ENCODE results near the gene MYL9.

MYL9 gene

DNA sequence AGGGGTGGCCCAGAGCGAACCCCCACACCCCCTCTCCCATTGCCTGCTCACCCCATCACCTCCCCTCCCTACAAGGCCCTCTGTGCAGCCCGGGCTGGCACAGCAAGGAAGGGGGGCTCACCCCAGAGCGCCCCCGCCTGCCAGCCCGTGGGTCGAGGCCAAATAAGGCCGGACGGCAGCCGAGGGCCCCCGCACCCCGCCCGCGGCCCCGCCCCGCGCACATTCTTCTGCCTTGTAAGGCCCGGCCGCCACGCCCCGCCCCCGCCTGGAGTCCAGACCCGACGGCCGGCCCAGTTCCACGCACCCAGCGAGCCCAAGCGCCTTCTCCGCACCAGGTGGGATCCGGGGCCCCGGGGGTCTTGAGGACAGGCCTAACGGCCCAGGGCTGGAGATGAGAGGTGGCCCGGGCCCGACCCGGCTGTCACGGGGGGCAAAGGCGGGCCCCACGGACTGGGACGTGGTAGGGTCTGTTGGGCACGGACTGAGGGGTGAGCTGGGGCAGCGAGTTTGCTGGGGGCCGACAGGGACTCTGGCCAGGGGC lies at the start of gene MYL9:
MYL9 (plus strand) TSS at position 293 of the 541 bp plus-strand sequence. CDS start 3,366 bp downstream, outside the sequence.
- ATAC-seq = peak; percentile 15
- H3K27ac Mint-ChIP-seq = no peak within 1 kb of the TSS
- H3K4me3 Mint-ChIP-seq = no peak within 1 kb of the TSS
- peaks cover 3% of the 10 kb centered on the region for H3K4me1 Mint-ChIP-seq
- DNase-seq = peak; percentile 20
- H3K27me3 Mint-ChIP-seq = no peaks in the 10 kb centered on the region
- H3K9me3 Mint-ChIP-seq = no peaks in the 10 kb centered on the region
- H3K36me3 Mint-ChIP-seq (ENCODE audit: low read depth) = no peaks in the 10 kb centered on the region

DNA sequence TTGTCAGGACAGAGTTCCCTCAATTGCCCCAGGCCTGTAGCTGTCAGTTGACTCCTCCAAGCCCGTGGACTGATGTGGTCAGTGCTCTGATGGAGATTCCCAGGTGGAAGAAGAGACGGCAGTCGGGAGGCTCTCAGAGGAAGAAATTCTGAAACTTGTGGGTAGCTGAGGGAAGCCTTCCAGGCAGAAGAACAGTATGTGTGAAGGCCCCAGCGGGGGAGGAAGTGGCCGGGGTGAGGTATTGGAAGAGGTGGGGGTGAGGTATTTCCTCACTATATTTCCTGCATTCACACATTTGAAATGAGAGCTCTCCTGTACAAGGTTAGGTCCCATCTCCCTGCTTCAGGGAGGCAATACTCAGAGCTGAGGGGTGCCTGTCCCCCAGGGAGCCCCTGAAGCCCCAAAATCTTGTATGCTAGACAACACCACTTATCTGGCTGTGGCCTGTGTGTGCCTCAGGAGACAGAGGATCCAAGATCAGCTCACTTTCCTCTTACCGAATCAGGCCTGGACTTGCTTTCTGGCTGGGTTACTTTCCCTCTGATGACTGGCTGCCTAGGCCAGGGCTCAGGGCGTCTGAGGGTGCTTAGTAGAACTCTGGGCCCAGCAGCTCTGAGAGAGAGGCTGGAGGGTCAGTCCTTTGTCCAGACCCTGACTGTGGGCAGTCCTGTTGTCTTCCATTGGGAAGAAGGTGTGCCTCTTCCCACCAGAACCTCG lies 49.3 kb upstream of the MYL9 start:
- H3K4me3 Mint-ChIP-seq = peak overlapping the region; percentile 33

DNA sequence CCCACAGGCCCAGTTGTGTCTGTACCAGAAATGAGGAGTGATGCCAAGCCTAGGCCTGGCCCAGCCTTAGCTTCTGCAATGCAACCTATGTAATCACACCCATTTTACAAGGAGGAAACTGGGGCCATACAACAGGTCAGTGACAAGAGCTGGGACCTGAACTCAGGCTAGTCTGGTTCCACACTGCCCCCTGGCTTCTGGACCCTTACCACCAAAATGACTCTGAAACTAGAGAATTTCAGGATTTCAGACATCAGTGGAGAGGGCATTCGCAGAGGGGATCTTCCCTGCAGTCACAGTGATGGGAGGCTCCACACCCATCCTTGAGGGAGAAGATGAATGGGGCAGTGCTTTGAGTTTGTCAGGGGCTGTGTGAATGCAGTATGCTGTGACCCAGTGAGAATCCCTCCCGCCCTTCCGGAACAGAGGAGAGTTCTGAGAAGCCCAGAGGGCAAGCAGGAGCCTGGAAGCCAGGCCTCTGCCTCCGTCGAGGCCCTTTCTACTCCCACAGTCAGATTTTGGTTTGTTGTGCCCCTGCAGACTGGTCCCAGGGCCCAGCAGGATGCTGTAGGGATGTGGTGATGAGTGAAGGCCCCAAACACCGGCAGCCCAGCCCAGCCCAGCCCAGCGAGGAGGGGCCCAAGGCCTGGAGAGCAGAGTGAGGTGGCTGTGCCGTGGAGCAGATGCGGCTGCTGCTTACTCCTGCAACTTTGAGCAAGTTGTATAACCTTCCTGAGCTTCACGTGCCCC lies 48.1 kb upstream of the MYL9 start:
- Mint-ChIP-seq H3K4me3 (no peak overlapping the region), H3K27me3 (no peaks in the 10 kb centered on the region), H3K27ac (no peak overlapping the region), H3K4me1 (peaks cover 27% of the 10 kb centered on the region), H3K9me3 (no peaks in the 10 kb centered on the region), H3K36me3 (ENCODE audit: low read depth) (no peaks in the 10 kb centered on the region)
- ATAC-seq (no peak), DNase-seq (no peak)

More for the DNA sequence above, 49.3 kb upstream of the MYL9 start:
- peak overlapping the region; percentile 76 for H3K27ac Mint-ChIP-seq
- DNase-seq (peak; percentile 60), ATAC-seq (peak; percentile 90)
- no peaks in the 10 kb centered on the region for H3K9me3 Mint-ChIP-seq
- no peaks in the 10 kb centered on the region for H3K36me3 Mint-ChIP-seq (ENCODE audit: low read depth)
- H3K27me3 Mint-ChIP-seq = no peaks in the 10 kb centered on the region
- peaks cover 27% of the 10 kb centered on the region for H3K4me1 Mint-ChIP-seq

DNA sequence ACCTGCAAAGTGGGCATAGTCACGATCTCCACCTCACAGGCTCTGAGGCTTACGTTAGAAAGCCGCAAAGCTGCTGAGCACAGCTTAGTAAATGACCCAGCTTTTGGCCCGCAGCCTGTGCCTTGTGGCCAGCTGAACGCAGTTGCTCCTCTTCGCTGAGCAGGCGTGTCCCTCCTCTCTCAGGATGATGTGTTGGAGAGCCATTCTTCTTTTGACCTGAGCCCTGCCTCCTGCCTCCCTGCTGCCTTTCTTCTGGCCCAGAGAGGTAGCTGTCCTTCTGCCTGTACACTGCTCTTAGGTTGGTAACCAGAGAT lies 47.6 kb upstream of the MYL9 start:
- H3K4me1 Mint-ChIP-seq = peaks cover 27% of the 10 kb centered on the region
- H3K27ac Mint-ChIP-seq = no peak overlapping the region

DNA sequence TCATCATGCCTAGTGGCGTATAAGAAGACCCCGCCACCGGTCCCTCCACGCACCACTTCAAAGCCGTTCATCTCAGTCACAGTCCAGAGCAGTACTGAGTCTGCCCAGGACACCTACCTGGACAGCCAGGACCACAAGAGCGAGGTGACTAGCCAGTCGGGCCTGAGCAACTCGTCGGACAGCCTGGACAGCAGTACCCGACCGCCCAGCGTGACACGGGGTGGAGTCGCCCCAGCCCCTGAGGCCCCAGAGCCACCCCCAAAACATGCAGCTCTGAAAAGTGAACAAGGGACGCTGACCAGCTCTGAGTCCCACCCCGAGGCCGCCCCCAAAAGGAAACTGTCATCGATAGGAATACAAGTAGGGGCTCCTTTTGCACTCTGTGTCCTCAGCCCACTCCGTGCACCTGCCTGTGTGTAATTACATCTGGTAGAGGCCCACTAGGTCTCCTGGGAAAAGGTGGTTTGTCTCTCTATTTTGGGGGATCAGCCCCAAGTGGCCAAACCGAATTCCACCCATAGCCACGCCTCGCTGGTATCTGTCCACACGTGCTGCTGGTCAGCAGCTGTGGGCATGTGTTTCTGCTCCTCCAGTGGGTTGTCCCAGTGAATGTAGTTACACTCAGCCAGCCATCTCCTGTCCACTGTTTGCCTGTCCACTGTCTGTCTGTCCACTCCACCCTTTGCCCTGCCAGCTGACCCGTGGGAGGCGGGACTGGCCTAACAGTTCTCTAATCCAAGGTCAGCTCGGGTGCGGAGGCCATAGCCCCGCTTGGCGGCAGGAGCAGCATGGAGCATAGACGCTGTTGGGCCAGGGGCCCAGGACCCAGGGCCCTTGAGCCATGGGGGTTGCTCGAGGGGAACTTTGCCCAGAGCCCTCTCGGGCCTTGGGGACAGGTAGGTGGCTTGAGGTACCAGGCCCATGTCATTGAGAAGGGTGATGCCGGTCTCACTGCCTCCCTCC lies 44.3 kb upstream of the MYL9 start:
- Mint-ChIP-seq H3K4me3 (no peak overlapping the region), H3K9me3 (no peaks in the 10 kb centered on the region), H3K4me1 (peaks cover 21% of the 10 kb centered on the region), H3K27ac (no peak overlapping the region), H3K27me3 (no peaks in the 10 kb centered on the region), H3K36me3 (ENCODE audit: low read depth) (peaks cover 7% of the 10 kb centered on the region)
- DNase-seq = no peak
- no peak for ATAC-seq

More for the DNA sequence above, 47.6 kb upstream of the MYL9 start:
- Mint-ChIP-seq H3K36me3 (ENCODE audit: low read depth) (no peaks in the 10 kb centered on the region), H3K4me3 (no peak overlapping the region), H3K27me3 (no peaks in the 10 kb centered on the region), H3K9me3 (no peaks in the 10 kb centered on the region)
- DNase-seq (no peak), ATAC-seq (no peak)

DNA sequence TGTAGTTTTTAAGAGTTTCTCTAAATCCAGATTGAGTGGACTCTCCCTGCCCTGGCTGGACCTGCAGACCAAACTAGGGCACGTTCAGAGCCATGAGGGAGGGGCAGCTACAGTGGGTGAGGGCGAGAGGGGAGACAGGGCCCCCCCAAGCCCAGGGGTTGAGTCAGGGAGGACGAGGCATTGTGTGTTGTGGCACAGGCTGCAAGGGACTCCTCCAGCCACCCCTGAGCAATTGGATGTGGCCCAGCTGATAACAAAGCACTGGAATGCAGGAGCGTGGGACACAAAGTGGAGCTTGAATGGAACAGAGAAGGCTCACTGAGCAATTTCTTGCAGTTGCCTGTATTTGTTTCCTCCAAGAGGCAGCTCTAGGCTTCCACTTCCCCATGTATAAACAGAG lies 43.5 kb upstream of the MYL9 start:
- H3K27me3 Mint-ChIP-seq = no peaks in the 10 kb centered on the region
- DNase-seq = no peak

DNA sequence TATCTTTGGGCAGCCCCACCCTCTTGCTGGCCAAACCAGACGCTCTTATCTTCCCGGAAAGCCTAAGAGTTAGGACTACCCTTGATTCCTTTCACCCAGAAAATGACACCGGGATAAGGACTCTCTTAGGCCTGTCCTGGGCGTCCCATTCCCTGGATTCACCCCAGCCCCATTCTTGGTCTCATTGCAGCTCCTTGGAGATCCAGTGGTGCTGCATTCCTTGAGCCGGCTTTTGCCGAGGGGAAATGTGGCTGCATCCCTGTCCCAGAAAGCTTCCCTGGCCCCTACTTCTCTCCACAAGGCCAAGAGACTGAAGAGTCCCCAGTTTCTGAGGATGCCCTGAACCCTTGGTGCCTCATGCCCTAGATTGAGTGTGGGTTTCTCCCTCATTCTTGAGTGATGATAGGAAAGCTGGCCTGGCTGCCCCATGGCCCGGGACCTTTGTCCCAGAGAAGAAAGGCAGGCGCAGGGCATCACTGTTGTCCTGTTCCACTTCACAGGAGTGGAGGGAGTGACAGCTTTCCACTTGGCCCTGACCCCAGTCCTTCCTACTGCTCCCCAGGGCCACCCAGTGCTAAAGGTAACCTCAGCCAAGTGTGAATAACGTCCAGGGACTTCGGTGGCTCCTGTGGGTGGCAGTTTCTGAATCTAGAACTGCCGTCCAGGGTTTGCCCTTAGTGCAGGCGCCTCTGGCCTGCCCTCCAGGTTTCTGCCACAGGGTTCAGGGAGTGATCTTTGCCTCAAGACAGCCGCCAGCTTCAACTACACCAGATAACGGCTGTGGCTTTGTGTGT lies 42.7 kb upstream of the MYL9 start:
- no peak overlapping the region for H3K4me3 Mint-ChIP-seq
- H3K4me1 Mint-ChIP-seq = peaks cover 7% of the 10 kb centered on the region
- no peak overlapping the region for H3K27ac Mint-ChIP-seq
- ATAC-seq (no peak), DNase-seq (no peak)
- H3K27me3 Mint-ChIP-seq = no peaks in the 10 kb centered on the region
- peaks cover 7% of the 10 kb centered on the region for H3K36me3 Mint-ChIP-seq (ENCODE audit: low read depth)
- H3K9me3 Mint-ChIP-seq = no peaks in the 10 kb centered on the region

More for the DNA sequence above, 43.5 kb upstream of the MYL9 start:
- peaks cover 14% of the 10 kb centered on the region for H3K4me1 Mint-ChIP-seq
- peaks cover 7% of the 10 kb centered on the region for H3K36me3 Mint-ChIP-seq (ENCODE audit: low read depth)
- H3K4me3 Mint-ChIP-seq = no peak overlapping the region
- no peak for ATAC-seq
- H3K9me3 Mint-ChIP-seq = no peaks in the 10 kb centered on the region
- no peak overlapping the region for H3K27ac Mint-ChIP-seq

DNA sequence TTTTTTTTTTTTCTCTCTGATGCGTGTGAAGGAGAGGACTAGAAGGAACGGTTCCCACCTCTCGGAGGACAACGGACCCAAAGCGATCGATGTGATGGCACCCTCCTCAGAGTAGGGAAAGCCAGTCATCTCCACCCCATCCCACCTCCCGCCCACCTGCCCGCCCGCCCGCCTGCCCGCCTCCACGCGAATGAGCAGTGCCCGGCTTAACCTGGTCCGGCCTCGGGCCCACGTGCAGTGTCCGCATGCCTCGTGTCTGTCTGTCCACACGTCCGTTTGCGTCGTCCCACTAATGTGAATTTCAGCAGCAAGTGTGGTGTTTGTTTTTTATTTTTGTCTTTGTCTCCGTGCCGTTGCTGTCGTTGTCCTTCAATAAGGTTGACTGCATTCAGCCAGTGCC lies 42.1 kb upstream of the MYL9 start:
- Mint-ChIP-seq H3K27me3 (no peaks in the 10 kb centered on the region), H3K36me3 (ENCODE audit: low read depth) (peaks cover 7% of the 10 kb centered on the region), H3K4me3 (no peak overlapping the region), H3K4me1 (peaks cover 7% of the 10 kb centered on the region), H3K27ac (no peak overlapping the region), H3K9me3 (no peaks in the 10 kb centered on the region)
- DNase-seq (no peak), ATAC-seq (no peak)

DNA sequence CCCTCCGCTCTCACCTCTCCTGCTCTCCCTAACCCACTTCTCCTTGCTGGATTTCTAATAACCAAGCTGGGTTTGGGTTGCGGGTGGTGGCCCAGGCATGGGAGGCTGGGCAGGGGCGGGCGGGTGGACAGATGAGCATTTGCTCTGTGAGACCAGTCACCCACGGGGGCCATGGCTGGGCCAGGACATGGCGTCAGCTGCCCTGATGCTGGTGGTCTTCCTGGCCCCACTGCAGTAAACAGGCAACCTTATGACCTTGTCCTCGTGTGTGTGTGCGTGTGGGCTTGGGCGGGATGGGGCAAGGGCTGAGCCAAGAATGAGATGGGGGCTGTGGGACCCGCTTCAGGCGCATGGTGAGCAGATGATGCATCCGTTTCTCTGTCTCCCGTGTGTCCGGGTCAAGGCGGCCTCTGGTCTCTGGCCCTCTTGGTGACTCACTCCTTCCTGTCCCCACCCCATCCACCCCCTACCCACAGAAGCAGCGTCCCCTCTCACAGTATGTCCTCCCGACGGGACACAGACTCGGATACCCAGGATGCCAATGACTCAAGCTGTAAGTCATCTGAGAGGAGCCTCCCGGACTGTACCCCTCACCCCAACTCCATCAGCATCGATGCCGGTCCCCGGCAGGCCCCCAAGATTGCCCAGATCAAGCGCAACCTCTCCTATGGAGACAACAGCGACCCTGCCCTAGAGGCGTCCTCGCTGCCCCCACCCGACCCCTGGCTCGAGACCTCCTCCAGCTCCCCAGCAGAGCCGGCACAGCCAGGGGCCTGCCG lies 41.4 kb upstream of the MYL9 start:
- no peaks in the 10 kb centered on the region for H3K27me3 Mint-ChIP-seq
- no peak overlapping the region for H3K27ac Mint-ChIP-seq
- peaks cover 7% of the 10 kb centered on the region for H3K36me3 Mint-ChIP-seq (ENCODE audit: low read depth)
- no peak overlapping the region for H3K4me3 Mint-ChIP-seq
- peaks cover 7% of the 10 kb centered on the region for H3K4me1 Mint-ChIP-seq
- no peak for DNase-seq
- no peaks in the 10 kb centered on the region for H3K9me3 Mint-ChIP-seq
- ATAC-seq = no peak

DNA sequence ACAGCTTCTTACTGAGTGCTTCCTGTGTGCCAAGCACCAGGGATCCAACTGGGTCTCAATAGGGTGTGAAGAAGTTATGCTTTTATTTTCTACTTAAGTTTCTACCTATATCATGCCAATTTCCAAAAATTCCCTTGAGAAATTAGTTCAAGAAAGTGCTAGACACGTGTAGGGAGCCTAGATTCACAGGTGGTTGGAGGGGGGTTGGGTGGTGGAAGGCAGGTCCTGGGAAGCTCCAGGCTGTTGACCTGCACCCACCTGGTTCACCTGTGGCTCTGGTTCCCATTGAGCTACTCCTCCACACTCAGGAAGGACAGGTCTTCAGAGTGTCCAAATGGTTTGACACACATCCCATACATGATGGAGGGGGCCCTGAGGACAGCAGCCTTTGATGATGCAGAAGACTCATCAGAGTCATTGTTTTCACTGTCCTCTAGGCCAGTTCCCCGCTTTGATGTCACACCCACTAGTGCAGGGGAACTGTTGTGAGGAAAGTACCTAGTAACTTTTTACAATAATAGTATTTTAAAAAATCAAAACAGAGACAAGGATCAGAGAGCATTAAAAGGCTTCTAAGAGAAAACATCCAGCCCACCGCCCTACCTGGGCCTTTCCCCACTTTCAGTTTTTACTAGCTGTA lies 39.8 kb upstream of the MYL9 start:
- DNase-seq (no peak), ATAC-seq (no peak)
- peak overlapping the region; percentile 34 for H3K27ac Mint-ChIP-seq
- H3K36me3 Mint-ChIP-seq (ENCODE audit: low read depth) = peaks cover 7% of the 10 kb centered on the region
- no peaks in the 10 kb centered on the region for H3K27me3 Mint-ChIP-seq
- H3K4me1 Mint-ChIP-seq = peaks cover 7% of the 10 kb centered on the region
- no peak overlapping the region for H3K4me3 Mint-ChIP-seq
- H3K9me3 Mint-ChIP-seq = no peaks in the 10 kb centered on the region

DNA sequence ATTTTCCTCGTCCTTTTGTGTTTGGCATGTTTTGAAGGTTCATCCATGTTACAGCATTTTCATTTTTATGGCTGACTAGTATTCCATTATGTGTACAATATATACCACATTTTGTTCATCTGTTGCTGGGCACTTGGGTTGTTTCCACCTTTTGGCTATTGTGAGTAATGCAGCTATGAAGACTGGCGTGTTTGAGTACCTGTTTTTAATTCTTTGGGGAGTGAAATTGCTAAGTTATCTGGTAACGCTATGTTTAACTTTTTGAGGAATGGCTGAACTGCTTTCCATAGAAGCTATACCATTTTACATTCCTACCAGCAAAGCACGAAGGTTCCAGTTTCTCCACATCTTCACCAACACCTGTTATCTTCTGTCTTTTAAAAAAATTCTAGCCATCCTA lies 37.0 kb upstream of the MYL9 start:
- Mint-ChIP-seq H3K4me3 (no peak overlapping the region), H3K27me3 (no peaks in the 10 kb centered on the region), H3K36me3 (ENCODE audit: low read depth) (peaks cover 10% of the 10 kb centered on the region), H3K4me1 (peaks cover 7% of the 10 kb centered on the region), H3K9me3 (no peaks in the 10 kb centered on the region), H3K27ac (no peak overlapping the region)
- no peak for ATAC-seq
- DNase-seq = no peak

DNA sequence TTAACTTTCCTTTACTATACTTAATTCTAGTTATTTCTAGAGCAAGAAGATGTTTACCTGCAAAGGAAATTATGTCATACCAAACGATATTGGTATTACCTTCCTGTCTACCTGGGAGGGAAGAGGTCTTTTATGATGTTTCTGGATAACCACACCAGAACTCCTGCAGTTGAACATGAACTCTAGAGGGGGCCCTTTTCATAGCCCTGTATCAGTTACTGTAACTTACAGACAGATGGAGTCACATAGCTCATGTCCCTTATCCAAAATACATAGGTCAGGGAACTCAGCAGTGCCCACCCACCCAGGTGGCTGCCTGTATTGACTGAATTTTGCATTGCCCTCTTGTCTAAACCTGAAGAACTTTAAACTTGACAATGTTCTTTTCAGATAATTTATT lies 35.1 kb upstream of the MYL9 start:
- Mint-ChIP-seq H3K4me3 (no peak overlapping the region), H3K9me3 (no peaks in the 10 kb centered on the region), H3K27me3 (no peaks in the 10 kb centered on the region), H3K4me1 (peaks cover 7% of the 10 kb centered on the region), H3K36me3 (ENCODE audit: low read depth) (peaks cover 5% of the 10 kb centered on the region), H3K27ac (no peak overlapping the region)
- peak; percentile 43 for ATAC-seq
- no peak for DNase-seq

DNA sequence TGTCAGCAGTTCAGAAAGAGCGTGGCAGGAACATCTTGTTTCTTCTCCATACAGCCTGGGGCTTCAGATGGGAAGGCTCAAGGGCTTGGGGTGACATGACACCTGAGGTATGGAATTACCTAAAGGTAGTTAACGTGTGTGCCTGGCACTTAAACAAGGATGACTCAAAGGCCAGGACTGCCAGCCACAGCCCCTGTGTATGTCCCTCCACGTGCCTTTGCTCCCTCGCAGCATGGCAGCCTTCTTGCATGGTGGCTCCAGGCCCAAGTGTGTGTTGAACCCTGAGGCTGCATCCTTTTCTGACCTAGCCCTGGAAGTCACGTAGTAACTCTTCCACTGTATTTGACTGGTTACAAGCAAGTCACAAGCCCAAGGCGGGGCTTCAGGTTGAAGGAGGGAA lies 33.6 kb upstream of the MYL9 start:
- ATAC-seq = no peak
- no peaks in the 10 kb centered on the region for H3K4me1 Mint-ChIP-seq
- H3K9me3 Mint-ChIP-seq = no peaks in the 10 kb centered on the region
- no peak overlapping the region for H3K4me3 Mint-ChIP-seq
- no peak for DNase-seq
- H3K36me3 Mint-ChIP-seq (ENCODE audit: low read depth) = peaks cover 5% of the 10 kb centered on the region
- H3K27ac Mint-ChIP-seq = no peak overlapping the region
- no peaks in the 10 kb centered on the region for H3K27me3 Mint-ChIP-seq

All from activated naive CD8-positive, alpha-beta T cell treated with anti-CD3 and anti-CD28 coated beads, Interleukin-2, amount 50 U/mL, for 24 hours (primary cell).